IMR-90 (cell line): ENCODE data around the gene BCDIN3D. TPM values are rescaled to one million over a fixed set of nuclear protein-coding genes. Genes with fewer than 3 reads are reported as not detected.

Source experiments
- ATAC-seq: fragments of 200-7000 bp; cut with Tn5 transposase; 2 replicates; pipeline ENCODE4 v1.9.1; 2020; ENCODE audit warnings: low read depth, mild to moderate bottlenecking, moderate library complexity
- BruUV-seq: library from RNA; stranded (reverse); fragments of 400-500 nt; replicated peaks from 2 replicates; lab custom pipeline; 2021; lab: Mats Ljungman, UMichigan
- CTCF ChIA-PET: fragments of 300-600 bp; formaldehyde crosslinking; extraction: SDS; loops from one replicate; lab custom pipeline; 2021; ENCODE audit warnings: antibody characterized with exemption; lab: Yijun Ruan, JAX
- POLR2A ChIA-PET: fragments of 300-600 bp; sonication (Branson Sonifier 250); formaldehyde crosslinking; loops from one replicate; lab custom pipeline; 2022; ENCODE audit warnings: antibody characterized with exemption; ENCODE audit not compliant: unreplicated experiment; lab: Charles Lee
- DNase-seq: peaks from one replicate; pipeline ENCODE4 v3.0.0; 2013
- H2AFZ ChIP-seq: replicated peaks from 2 replicates; pipeline ENCODE3; 2013; ENCODE audit warnings: low read length, mild to moderate bottlenecking; ENCODE audit not compliant: poor library complexity
- H2AK5ac ChIP-seq: 2 replicates; pipeline ENCODE4 v1.6.1; 2013; ENCODE audit warnings: low read depth, low read length, inconsistent platforms
- H2AK9ac ChIP-seq: replicated peaks from 2 replicates; pipeline ENCODE3; 2013; ENCODE audit warnings: mild to moderate bottlenecking, low read depth, low read length, moderate library complexity; ENCODE audit not compliant: poor library complexity
- H2BK120ac ChIP-seq: 2 replicates; pipeline ENCODE4 v1.6.1; 2013; ENCODE audit warnings: low read depth, low read length, inconsistent platforms
- H2BK15ac ChIP-seq: 3 replicates; pipeline ENCODE4 v1.6.1; 2013; ENCODE audit warnings: low read depth, low read length, inconsistent platforms
- H2BK20ac ChIP-seq: 2 replicates; pipeline ENCODE4 v1.6.1; 2013; ENCODE audit warnings: low read depth, mild to moderate bottlenecking, inconsistent platforms, low read length, moderate library complexity
- H2BK5ac ChIP-seq: 2 replicates; pipeline ENCODE4 v1.6.1; 2013; ENCODE audit warnings: mild to moderate bottlenecking, low read depth, low read length, inconsistent platforms; ENCODE audit not compliant: poor library complexity, severe bottlenecking
- H3K14ac ChIP-seq: replicated peaks from 2 replicates; pipeline ENCODE4 v1.6.1; 2013; ENCODE audit warnings: low read depth, low read length, inconsistent platforms
- H3K18ac ChIP-seq: 2 replicates; pipeline ENCODE4 v1.6.1; 2013; ENCODE audit warnings: low read depth, low read length, control low read depth
- H3K23ac ChIP-seq: 2 replicates; pipeline ENCODE4 v1.6.1; 2013; ENCODE audit warnings: low read depth, low read length, inconsistent platforms
- H3K27ac ChIP-seq: 2 replicates; pipeline ENCODE4 v1.5.1; 2013; ENCODE audit warnings: mild to moderate bottlenecking, control low read depth, low read length; ENCODE audit not compliant: insufficient read depth
- H3K27me3 ChIP-seq: 2 replicates; pipeline ENCODE4 v1.6.1; 2013; ENCODE audit warnings: low read length; ENCODE audit not compliant: control insufficient read depth, insufficient read depth
- H3K36me3 ChIP-seq: 2 replicates; pipeline ENCODE4 v1.6.1; 2013; ENCODE audit warnings: low read length, mixed read lengths; ENCODE audit not compliant: control insufficient read depth, insufficient read depth
- H3K4ac ChIP-seq: 2 replicates; pipeline ENCODE4 v1.6.1; 2013; ENCODE audit warnings: low read depth, low read length, inconsistent platforms
- H3K4me1 ChIP-seq: 2 replicates; pipeline ENCODE4 v1.6.1; 2013; ENCODE audit warnings: low read length, mixed read lengths; ENCODE audit not compliant: control insufficient read depth, insufficient read depth
- H3K4me2 ChIP-seq: 2 replicates; pipeline ENCODE4 v1.6.1; 2013; ENCODE audit warnings: low read depth, mild to moderate bottlenecking, control low read depth, low read length, moderate library complexity
- H3K4me3 ChIP-seq: 2 replicates; pipeline ENCODE4 v1.5.1; 2013; ENCODE audit warnings: low read depth, mild to moderate bottlenecking, control low read depth, low read length, moderate library complexity; ENCODE audit not compliant: insufficient read depth
- H3K56ac ChIP-seq: 2 replicates; pipeline ENCODE4 v1.6.1; 2013; ENCODE audit warnings: low read length, inconsistent platforms; ENCODE audit not compliant: insufficient read depth; ENCODE audit errors: extremely low read depth
- H3K79me1 ChIP-seq, 2 experiments: 2 replicates each; pipeline ENCODE4 v1.6.1; 2013; ENCODE audit warnings: low read length in 2 of 2, inconsistent platforms in 1 of 2, low read depth in 1 of 2
- H3K9ac ChIP-seq: 2 replicates; pipeline ENCODE4 v1.6.1; 2013; ENCODE audit warnings: low read depth, low read length, control low read depth
- H3K9me1 ChIP-seq: 2 replicates; pipeline ENCODE4 v1.6.1; 2013; ENCODE audit warnings: low read length, inconsistent platforms; ENCODE audit not compliant: insufficient read depth
- H3K9me3 ChIP-seq: 2 replicates; pipeline ENCODE4 v1.6.1; 2013; ENCODE audit warnings: low read length; ENCODE audit not compliant: control insufficient read depth, insufficient read depth
- H4K20me1 ChIP-seq: 2 replicates; pipeline ENCODE4 v1.6.1; 2013; ENCODE audit warnings: low read length, inconsistent platforms; ENCODE audit not compliant: insufficient read depth
- H4K5ac ChIP-seq: 2 replicates; pipeline ENCODE4 v1.6.1; 2013; ENCODE audit warnings: mild to moderate bottlenecking, low read depth, low read length, control low read depth
- H4K8ac ChIP-seq, 2 experiments: 2 replicates each; pipeline ENCODE4 v1.6.1; 2013; ENCODE audit warnings: low read depth in 2 of 2, low read length in 2 of 2, control low read depth in 1 of 2, inconsistent platforms in 1 of 2
- H4K91ac ChIP-seq: 2 replicates; pipeline ENCODE4 v1.6.1; 2013; ENCODE audit warnings: low read depth, low read length, inconsistent platforms; ENCODE audit not compliant: insufficient read depth
- BHLHE40 ChIP-seq: fragments of 150-350 bp; IDR thresholded peaks from 2 replicates; pipeline ENCODE4 v1.6.1; 2016; ENCODE audit warnings: mild to moderate bottlenecking, low read depth, low read length
- CEBPB ChIP-seq: IDR thresholded peaks from 2 replicates; pipeline ENCODE4 v1.6.1; 2012; ENCODE audit warnings: low read depth, low read length, improper control_type of control experiment
- CHD1 ChIP-seq: IDR thresholded peaks from 2 replicates; pipeline ENCODE4 v1.6.1; 2012; ENCODE audit warnings: low read depth, low read length, improper control_type of control experiment
- FOS ChIP-seq: fragments of 150-350 bp; IDR thresholded peaks from 2 replicates; pipeline ENCODE4 v1.6.1; 2016; ENCODE audit warnings: low read depth, low read length
- MAFK ChIP-seq: IDR thresholded peaks from 2 replicates; pipeline ENCODE4 v1.6.1; 2012; ENCODE audit warnings: low read depth, low read length, improper control_type of control experiment
- MAZ ChIP-seq: IDR thresholded peaks from 2 replicates; pipeline ENCODE4 v1.6.1; 2012; ENCODE audit warnings: low read depth, mild to moderate bottlenecking, low read length, improper control_type of control experiment, moderate library complexity, borderline replicate concordance
- MXI1 ChIP-seq: IDR thresholded peaks from 2 replicates; pipeline ENCODE4 v1.6.1; 2012; ENCODE audit warnings: low read depth, mild to moderate bottlenecking, low read length, moderate library complexity, borderline replicate concordance
- NFE2L2 ChIP-seq: fragments of 150-350 bp; IDR thresholded peaks from 2 replicates; pipeline ENCODE4 v1.6.1; 2016; ENCODE audit warnings: low read depth, mild to moderate bottlenecking, low read length
- POLR2A ChIP-seq: IDR thresholded peaks from 2 replicates; pipeline ENCODE4 v1.6.1; 2012; ENCODE audit warnings: mild to moderate bottlenecking, low read depth, low read length
- RAD21 ChIP-seq: IDR thresholded peaks from 2 replicates; pipeline ENCODE4 v1.6.1; 2012; ENCODE audit warnings: low read length, improper control_type of control experiment
- RCOR1 ChIP-seq: IDR thresholded peaks from 2 replicates; pipeline ENCODE4 v1.6.1; 2012; ENCODE audit warnings: mild to moderate bottlenecking, low read length, improper control_type of control experiment; ENCODE audit not compliant: insufficient replicate concordance
- RFX5 ChIP-seq: IDR thresholded peaks from 2 replicates; pipeline ENCODE4 v1.8.0; 2012; ENCODE audit warnings: low read depth, mild to moderate bottlenecking, low read length, moderate library complexity
- SMC3 ChIP-seq: fragments of 150-350 bp; IDR thresholded peaks from 2 replicates; pipeline ENCODE4 v1.6.1; 2016; ENCODE audit warnings: low read depth, mild to moderate bottlenecking, antibody characterized with exemption, low read length, moderate library complexity
- USF2 ChIP-seq: fragments of 150-350 bp; IDR thresholded peaks from 2 replicates; pipeline ENCODE4 v1.6.1; 2017; ENCODE audit warnings: mild to moderate bottlenecking, antibody characterized with exemption, low read length, low read depth
- WGBS, 2 experiments: methylation state at CpG; one replicate each; pipeline versions ENCODE4 v1.1.5 to v1.1.7; 2013; ENCODE audit warnings: missing lambda C conversion rate in 2 of 2; ENCODE audit not compliant: insufficient read length in 1 of 2; ENCODE audit errors: extremely low coverage in 2 of 2; 5-methylcytosine and 5-hydroxymethylcytosine counted together
- dilution Hi-C: fragments of 300-500 bp; cut with HindIII; formaldehyde crosslinking; loops from one replicate; pipeline ENCODE4 v1.14.3; 2018; ENCODE audit warnings: low sequenced_read_pairs; ENCODE audit not compliant: unreplicated experiment
- in situ Hi-C: fragments of 300-500 bp; cut with MboI; formaldehyde crosslinking; loops from 3 replicates; pipeline ENCODE4 v1.14.3; 2019; ENCODE audit warnings: low sequenced_read_pairs, inconsistent platforms, mixed read lengths
- intact Hi-C: fragments of 100-400 bp; cut with micrococcal nuclease; formaldehyde crosslinking; loops from 2 replicates; pipeline ENCODE4 v1.10.0; 2022
- polyA plus RNA-seq, 3 experiments: library from polyadenylated mRNA; depleted of rRNA; stranded (reverse); fragments of >200 nt; gene quantifications; 2 replicates each; pipeline ENCODE4 v1.2.3, GENCODE V29; 2012; ENCODE audit warnings: low replicate concordance in 1 of 3
- total RNA-seq: library from RNA; depleted of rRNA; stranded (reverse); fragments of >200 nt; gene quantifications from 2 replicates; pipeline ENCODE4 v1.2.3, GENCODE V29; 2012
- TF ChIP-seq, protein P1 (sequence below): fragments of 150-350 bp; IDR thresholded peaks from 2 replicates; pipeline ENCODE4 v1.6.1; 2016; ENCODE audit warnings: low read depth, mild to moderate bottlenecking, low read length, moderate library complexity, borderline replicate concordance
- TF ChIP-seq, protein P2 (sequence below): conservative IDR thresholded peaks from 2 replicates; pipeline ENCODE4 v1.5.1; 2012; ENCODE audit warnings: mild to moderate bottlenecking, low read depth, low read length, improper control_type of control experiment

The BCDIN3D gene
- total and polyA plus RNA-seq, 2 of the 4 experiments (the other 2 are of a cell fraction) = 2.3 TPM

GRCh38 chr12:49794021-49794420, 48.9 kb downstream of the BCDIN3D start:
- Histone ChIP-seq H3K18ac (no peak overlapping the region), H4K91ac (no peak overlapping the region), H2AFZ (no peak overlapping the region), H3K4me3 (no peak overlapping the region), H3K4ac (no peak overlapping the region), H3K27ac (no peak overlapping the region), H3K9me3 (no peaks in the 10 kb centered on the region), H2BK5ac (no peak overlapping the region), H3K23ac (no peak overlapping the region), H3K14ac (no peak overlapping the region), H3K9ac (no peak overlapping the region), H4K8ac (no peak overlapping the region), H2BK20ac (no peak overlapping the region), H2BK15ac (no peak overlapping the region), H3K79me1 (no peaks in the 10 kb centered on the region), H3K9me1 (no peaks in the 10 kb centered on the region), H3K36me3 (peaks cover 73% of the 10 kb centered on the region), H4K5ac (no peak overlapping the region), H4K20me1 (peaks cover 5% of the 10 kb centered on the region; the same call in 1 of the 2 replicates), H2AK5ac (no peak overlapping the region), H3K4me1 (no peaks in the 10 kb centered on the region), H3K27me3 (no peaks in the 10 kb centered on the region), H3K4me2 (no peak overlapping the region), H3K56ac (no peak overlapping the region), H2BK120ac (no peak overlapping the region), H2AK9ac (peak overlapping the region; percentile 45)
- ChIA-PET CTCF (no interaction called here), POLR2A (no interaction called here)
- DNase-seq (no peak), ATAC-seq (no peak)
- dilution Hi-C loops (no loop called here), in situ Hi-C loops (no loop called here), intact Hi-C loops (no loop called here)
- BruUV-seq = no TSS peak
- no CpG with 5 or more reads among the region's 5 CpGs for WGBS, 2 experiments
- TF ChIP-seq CEBPB = no peak
- no peak for TF ChIP-seq FOS
- no peak for TF ChIP-seq RCOR1
- TF ChIP-seq RFX5 = no peak
- no peak for TF ChIP-seq POLR2A
- no peak for TF ChIP-seq RAD21
- TF ChIP-seq MXI1 = no peak
- no peak for TF ChIP-seq NFE2L2
- no peak for TF ChIP-seq BHLHE40
- TF ChIP-seq CHD1 = no peak
- TF ChIP-seq, protein P1, sequence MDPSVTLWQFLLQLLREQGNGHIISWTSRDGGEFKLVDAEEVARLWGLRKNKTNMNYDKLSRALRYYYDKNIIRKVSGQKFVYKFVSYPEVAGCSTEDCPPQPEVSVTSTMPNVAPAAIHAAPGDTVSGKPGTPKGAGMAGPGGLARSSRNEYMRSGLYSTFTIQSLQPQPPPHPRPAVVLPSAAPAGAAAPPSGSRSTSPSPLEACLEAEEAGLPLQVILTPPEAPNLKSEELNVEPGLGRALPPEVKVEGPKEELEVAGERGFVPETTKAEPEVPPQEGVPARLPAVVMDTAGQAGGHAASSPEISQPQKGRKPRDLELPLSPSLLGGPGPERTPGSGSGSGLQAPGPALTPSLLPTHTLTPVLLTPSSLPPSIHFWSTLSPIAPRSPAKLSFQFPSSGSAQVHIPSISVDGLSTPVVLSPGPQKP = no peak
- no peak for TF ChIP-seq SMC3
- no peak for TF ChIP-seq MAFK
- no peak for TF ChIP-seq MAZ
- TF ChIP-seq, protein P2, sequence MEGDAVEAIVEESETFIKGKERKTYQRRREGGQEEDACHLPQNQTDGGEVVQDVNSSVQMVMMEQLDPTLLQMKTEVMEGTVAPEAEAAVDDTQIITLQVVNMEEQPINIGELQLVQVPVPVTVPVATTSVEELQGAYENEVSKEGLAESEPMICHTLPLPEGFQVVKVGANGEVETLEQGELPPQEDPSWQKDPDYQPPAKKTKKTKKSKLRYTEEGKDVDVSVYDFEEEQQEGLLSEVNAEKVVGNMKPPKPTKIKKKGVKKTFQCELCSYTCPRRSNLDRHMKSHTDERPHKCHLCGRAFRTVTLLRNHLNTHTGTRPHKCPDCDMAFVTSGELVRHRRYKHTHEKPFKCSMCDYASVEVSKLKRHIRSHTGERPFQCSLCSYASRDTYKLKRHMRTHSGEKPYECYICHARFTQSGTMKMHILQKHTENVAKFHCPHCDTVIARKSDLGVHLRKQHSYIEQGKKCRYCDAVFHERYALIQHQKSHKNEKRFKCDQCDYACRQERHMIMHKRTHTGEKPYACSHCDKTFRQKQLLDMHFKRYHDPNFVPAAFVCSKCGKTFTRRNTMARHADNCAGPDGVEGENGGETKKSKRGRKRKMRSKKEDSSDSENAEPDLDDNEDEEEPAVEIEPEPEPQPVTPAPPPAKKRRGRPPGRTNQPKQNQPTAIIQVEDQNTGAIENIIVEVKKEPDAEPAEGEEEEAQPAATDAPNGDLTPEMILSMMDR = no peak
- TF ChIP-seq USF2 = no peak
